ENCODE data around the gene CFAP410.

Gene CFAP410

DNA sequence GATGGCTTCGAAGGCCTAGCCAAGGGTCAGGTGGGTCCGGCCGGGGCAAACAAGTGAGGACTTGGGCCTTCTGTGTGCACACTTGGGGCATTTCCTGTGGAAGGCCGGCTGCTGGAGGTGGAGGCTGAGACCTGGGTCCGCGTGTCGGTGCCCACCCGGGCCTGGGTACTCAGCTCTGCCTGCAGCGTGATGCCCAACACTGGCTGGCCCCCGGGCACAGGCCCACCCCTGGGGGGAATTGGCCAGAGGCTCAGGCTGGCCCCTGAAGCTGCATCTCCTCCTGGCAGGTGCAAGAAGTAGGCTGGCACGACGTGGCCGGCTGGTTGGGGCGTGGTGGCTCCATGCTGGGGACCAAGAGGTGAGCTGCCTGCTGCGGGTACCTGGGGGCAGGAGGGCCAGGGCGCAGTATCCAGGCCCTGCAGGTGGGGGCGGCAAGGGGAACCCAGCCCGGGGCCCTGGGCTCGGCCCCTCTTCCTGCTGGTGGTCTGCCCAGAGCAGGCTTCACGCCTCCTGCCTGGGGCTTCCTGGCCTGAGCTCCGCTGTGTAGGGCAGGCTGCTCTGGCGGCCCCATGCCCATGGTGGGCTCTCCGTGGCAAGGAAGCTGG is 17.2 kb downstream of the CFAP410 start:
- DNase-seq (ENCODE audit: low read depth) = no peak
- H3K4me3 ChIP-seq (ENCODE audit: low read depth, low read length) = no peak overlapping the region
- TF ChIP-seq POLR2A (IDR thresholded peaks at IDR 0.05; ENCODE audit: extremely low read depth, insufficient read length) (no peak), MYC (IDR thresholded peaks at IDR 0.05; ENCODE audit: low read depth, low read length) (no peak)
- TF ChIP-seq, protein P1, sequence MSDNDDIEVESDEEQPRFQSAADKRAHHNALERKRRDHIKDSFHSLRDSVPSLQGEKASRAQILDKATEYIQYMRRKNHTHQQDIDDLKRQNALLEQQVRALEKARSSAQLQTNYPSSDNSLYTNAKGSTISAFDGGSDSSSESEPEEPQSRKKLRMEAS (IDR thresholded peaks at IDR 0.05; ENCODE audit: low read depth, low read length) = no peak
- TF ChIP-seq, protein P2, sequence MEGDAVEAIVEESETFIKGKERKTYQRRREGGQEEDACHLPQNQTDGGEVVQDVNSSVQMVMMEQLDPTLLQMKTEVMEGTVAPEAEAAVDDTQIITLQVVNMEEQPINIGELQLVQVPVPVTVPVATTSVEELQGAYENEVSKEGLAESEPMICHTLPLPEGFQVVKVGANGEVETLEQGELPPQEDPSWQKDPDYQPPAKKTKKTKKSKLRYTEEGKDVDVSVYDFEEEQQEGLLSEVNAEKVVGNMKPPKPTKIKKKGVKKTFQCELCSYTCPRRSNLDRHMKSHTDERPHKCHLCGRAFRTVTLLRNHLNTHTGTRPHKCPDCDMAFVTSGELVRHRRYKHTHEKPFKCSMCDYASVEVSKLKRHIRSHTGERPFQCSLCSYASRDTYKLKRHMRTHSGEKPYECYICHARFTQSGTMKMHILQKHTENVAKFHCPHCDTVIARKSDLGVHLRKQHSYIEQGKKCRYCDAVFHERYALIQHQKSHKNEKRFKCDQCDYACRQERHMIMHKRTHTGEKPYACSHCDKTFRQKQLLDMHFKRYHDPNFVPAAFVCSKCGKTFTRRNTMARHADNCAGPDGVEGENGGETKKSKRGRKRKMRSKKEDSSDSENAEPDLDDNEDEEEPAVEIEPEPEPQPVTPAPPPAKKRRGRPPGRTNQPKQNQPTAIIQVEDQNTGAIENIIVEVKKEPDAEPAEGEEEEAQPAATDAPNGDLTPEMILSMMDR (IDR thresholded peaks at IDR 0.05; ENCODE audit: low read depth, low read length) = no peak

GRCh38 chr21:44320847-44321246 is 18.3 kb downstream of the CFAP410 start:
- no peak for DNase-seq (ENCODE audit: low read depth)
- no peak overlapping the region for H3K4me3 ChIP-seq (ENCODE audit: low read depth, low read length)
- TF ChIP-seq, protein P1 (IDR thresholded peaks at IDR 0.05; ENCODE audit: low read depth, low read length) = no peak
- TF ChIP-seq, protein P2 (IDR thresholded peaks at IDR 0.05; ENCODE audit: low read depth, low read length) = no peak
- no peak for TF ChIP-seq POLR2A (IDR thresholded peaks at IDR 0.05; ENCODE audit: extremely low read depth, insufficient read length)
- no peak for TF ChIP-seq MYC (IDR thresholded peaks at IDR 0.05; ENCODE audit: low read depth, low read length)

- TF ChIP-seq, protein P1 (IDR thresholded peaks at IDR 0.05; ENCODE audit: low read depth, low read length) = no peak
- TF ChIP-seq, protein P2 (IDR thresholded peaks at IDR 0.05; ENCODE audit: low read depth, low read length) = no peak
- TF ChIP-seq MYC (IDR thresholded peaks at IDR 0.05; ENCODE audit: low read depth, low read length) = no peak
- no peak for TF ChIP-seq POLR2A (IDR thresholded peaks at IDR 0.05; ENCODE audit: extremely low read depth, insufficient read length)
- DNase-seq (ENCODE audit: low read depth) = no peak
- H3K4me3 ChIP-seq (ENCODE audit: low read depth, low read length) = no peak overlapping the region
Measured at GRCh38 chr21:44319407-44320065, 19.7 kb downstream of the CFAP410 start.

GRCh38 chr21:44318489-44319285 is 20.5 kb downstream of the CFAP410 start:
- DNase-seq (ENCODE audit: low read depth) = no peak
- TF ChIP-seq, protein P1 (IDR thresholded peaks at IDR 0.05; ENCODE audit: low read depth, low read length) = no peak
- TF ChIP-seq POLR2A (IDR thresholded peaks at IDR 0.05; ENCODE audit: extremely low read depth, insufficient read length) (no peak), MYC (IDR thresholded peaks at IDR 0.05; ENCODE audit: low read depth, low read length) (no peak)
- TF ChIP-seq, protein P2 (IDR thresholded peaks at IDR 0.05; ENCODE audit: low read depth, low read length) = no peak
- no peak overlapping the region for H3K4me3 ChIP-seq (ENCODE audit: low read depth, low read length)

GRCh38 chr21:44317871-44318270 is 21.3 kb downstream of the CFAP410 start:
- DNase-seq (ENCODE audit: low read depth) = no peak
- no peak overlapping the region for H3K4me3 ChIP-seq (ENCODE audit: low read depth, low read length)
- TF ChIP-seq POLR2A (IDR thresholded peaks at IDR 0.05; ENCODE audit: extremely low read depth, insufficient read length) (no peak), MYC (IDR thresholded peaks at IDR 0.05; ENCODE audit: low read depth, low read length) (no peak)
- TF ChIP-seq, protein P2 (IDR thresholded peaks at IDR 0.05; ENCODE audit: low read depth, low read length) = no peak
- TF ChIP-seq, protein P1 (IDR thresholded peaks at IDR 0.05; ENCODE audit: low read depth, low read length) = no peak
